Measurements from ENCODE around the gene SARDH.

Gene SARDH

GRCh38 chr9:133661846-133662540, 76.2 kb downstream of the SARDH start:
- DNase-seq: no peak

- DNase-seq: no peak
Measured at GRCh38 chr9:133659516-133659915, 78.6 kb downstream of the SARDH start.

GRCh38 chr9:133658442-133659431, 79.4 kb downstream of the SARDH start:
- DNase-seq: no peak

- DNase-seq: no peak
Measured at GRCh38 chr9:133657120-133657661, 81.0 kb downstream of the SARDH start.

- no peak for DNase-seq
Measured at GRCh38 chr9:133656211-133657119, 81.7 kb downstream of the SARDH start.

GRCh38 chr9:133655701-133656100, 82.5 kb downstream of the SARDH start:
- no peak for DNase-seq

GRCh38 chr9:133654736-133655657, 83.2 kb downstream of the SARDH start:
- no peak for DNase-seq

GRCh38 chr9:133653638-133654037, 84.5 kb downstream of the SARDH start:
- no peak for DNase-seq

GRCh38 chr9:133650026-133650425, 88.1 kb downstream of the SARDH start:
- no peak for DNase-seq

GRCh38 chr9:133649194-133649593, 89.0 kb downstream of the SARDH start:
- DNase-seq: no peak

- no peak for DNase-seq
Measured at GRCh38 chr9:133647765-133648469, 90.2 kb downstream of the SARDH start.

GRCh38 chr9:133647148-133647547, 91.0 kb downstream of the SARDH start:
- no peak for DNase-seq

GRCh38 chr9:133645021-133645765, 93.0 kb downstream of the SARDH start:
- no peak for DNase-seq

GRCh38 chr9:133643978-133644760, 94.0 kb downstream of the SARDH start:
- DNase-seq: no peak

GRCh38 chr9:133643362-133643755, 94.8 kb downstream of the SARDH start:
- DNase-seq: no peak

GRCh38 chr9:133642708-133643361, 95.3 kb downstream of the SARDH start:
- no peak for DNase-seq

- no peak for DNase-seq
Measured at GRCh38 chr9:133641861-133642595, 96.1 kb downstream of the SARDH start.

GRCh38 chr9:133641396-133641655, 96.8 kb downstream of the SARDH start:
- DNase-seq: no peak
